B cell (primary cell): ENCODE data around the gene MGAT4B. TPM values are rescaled to one million over a fixed set of nuclear protein-coding genes. Genes with fewer than 3 reads are reported as not detected.

Experiments used
- ATAC-seq: fragments of 200-7000 bp; cut with Tn5 transposase; one replicate; pipeline ENCODE4 v1.10.0; 2021; ENCODE audit warnings: low read depth, mild to moderate bottlenecking, moderate number of reproducible peaks, moderate library complexity
- CTCF ChIA-PET: fragments of 350-600 bp; sonication (Branson Sonifier 250); formaldehyde crosslinking; loops from one replicate; lab custom pipeline; 2021; ENCODE audit warnings: antibody characterized with exemption, inconsistent platforms; lab: Charles Lee
- POLR2A ChIA-PET: fragments of 350-600 bp; sonication (Branson Sonifier 250); formaldehyde crosslinking; loops from one replicate; lab custom pipeline; 2021; ENCODE audit warnings: antibody characterized with exemption; lab: Charles Lee
- DNase-seq: peaks from one replicate; pipeline ENCODE4 v3.0.0; 2013
- H2AFZ ChIP-seq: 2 replicates; pipeline ENCODE4 v1.6.1; 2012; ENCODE audit warnings: mild to moderate bottlenecking, low read depth, low read length; ENCODE audit not compliant: insufficient read depth, poor library complexity, severe bottlenecking
- H3K27ac ChIP-seq, 2 donors: 1 replicate in 1 of 2; 2 replicates in 1 of 2; pipeline ENCODE4 v1.5.1; 2012 to 2013; ENCODE audit warnings: low read length in 2 of 2, mild to moderate bottlenecking in 2 of 2, moderate library complexity in 1 of 2
- H3K27me3 ChIP-seq, 4 experiments: fragments of 200-600 bp in 1 of 4; sonication (generic) in 1 of 4; replicated peaks in 1 of 4; 1 replicate in 2 of 4; 2 replicates in 2 of 4; pipeline versions ENCODE4 v1.6.1 to v1.7.0; 2013 to 2016; ENCODE audit warnings: low read length in 3 of 4, mild to moderate bottlenecking in 2 of 4, mixed read lengths in 1 of 4, moderate library complexity in 1 of 4; ENCODE audit not compliant: insufficient read depth in 4 of 4, control insufficient read depth in 3 of 4; ENCODE audit errors: control extremely low read depth in 1 of 4
- H3K36me3 ChIP-seq, 2 experiments: replicated peaks in 1 of 2; 1 replicate in 1 of 2; 2 replicates in 1 of 2; pipeline versions ENCODE4 v1.6.1 to v1.7.1; 2013; ENCODE audit warnings: low read length in 1 of 2; ENCODE audit not compliant: insufficient read depth in 2 of 2, control insufficient read depth in 1 of 2; ENCODE audit errors: control extremely low read depth in 1 of 2, extremely low read depth in 1 of 2
- H3K4me1 ChIP-seq, 2 donors: fragments of 200-600 bp in 1 of 2; sonication (generic) in 1 of 2; 1 replicate in 1 of 2; 2 replicates in 1 of 2; pipeline versions ENCODE4 v1.5.1 to v1.6.1; 2013 to 2017; ENCODE audit warnings: low read length in 2 of 2; ENCODE audit not compliant: control insufficient read depth in 2 of 2, insufficient read depth in 2 of 2
- H3K4me2 ChIP-seq: replicated peaks from 2 replicates; pipeline ENCODE3; 2012; ENCODE audit warnings: mild to moderate bottlenecking, low read depth, low read length; ENCODE audit not compliant: poor library complexity, severe bottlenecking
- H3K4me3 ChIP-seq, 5 experiments: fragments of 200-600 bp in 1 of 5; sonication (generic) in 1 of 5; 1 replicate in 3 of 5; 2 replicates in 2 of 5; pipeline versions ENCODE4 v1.5.1 to v1.7.0; 2011 to 2016; ENCODE audit warnings: low read length in 4 of 5, mild to moderate bottlenecking in 4 of 5, low read depth in 2 of 5, control low read depth in 1 of 5, moderate library complexity in 1 of 5; ENCODE audit not compliant: insufficient read depth in 1 of 5; ENCODE audit errors: control extremely low read depth in 1 of 5, extremely low read depth in 1 of 5
- H3K79me2 ChIP-seq: fragments of 200-600 bp; sonication (generic); one replicate; pipeline ENCODE4 v1.6.0; 2016; ENCODE audit warnings: low read length; ENCODE audit not compliant: control insufficient read depth, insufficient read depth
- H3K9ac ChIP-seq: fragments of 200-600 bp; sonication (generic); 2 replicates; pipeline ENCODE4 v1.6.1; 2017; ENCODE audit warnings: mild to moderate bottlenecking, low read length, moderate library complexity
- H3K9me3 ChIP-seq, 3 donors: one replicate each; pipeline versions ENCODE4 v1.6.1 to v1.7.1; 2013; ENCODE audit warnings: low read length in 2 of 3; ENCODE audit not compliant: control insufficient read depth in 2 of 3, insufficient read depth in 1 of 3; ENCODE audit errors: control extremely low read depth in 1 of 3
- H4K20me1 ChIP-seq: 2 replicates; pipeline ENCODE4 v1.6.0; 2012; ENCODE audit warnings: mild to moderate bottlenecking, low read length; ENCODE audit not compliant: insufficient read depth, control insufficient read depth, poor library complexity, severe bottlenecking
- H3K27ac Mint-ChIP-seq: one replicate; pipeline ENCODE4 v1.8.0; 2021; ENCODE audit warnings: mixed read lengths
- H3K27me3 Mint-ChIP-seq: one replicate; pipeline ENCODE4 v1.8.0; 2021; ENCODE audit warnings: mixed read lengths
- H3K4me1 Mint-ChIP-seq: one replicate; pipeline ENCODE4 v1.8.0; 2021; ENCODE audit warnings: mixed read lengths
- H3K4me3 Mint-ChIP-seq: one replicate; pipeline ENCODE4 v1.8.0; 2021; ENCODE audit warnings: mixed read lengths
- H3K9me3 Mint-ChIP-seq: one replicate; pipeline ENCODE4 v1.8.0; 2022; ENCODE audit warnings: mixed read lengths; ENCODE audit not compliant: insufficient read depth
- EZH2 ChIP-seq: IDR thresholded peaks from 2 replicates; pipeline ENCODE4 v1.6.1; 2012; ENCODE audit warnings: borderline replicate concordance, low read depth, mild to moderate bottlenecking, moderate library complexity, low read length; ENCODE audit not compliant: insufficient read depth, poor library complexity, severe bottlenecking
- WGBS: methylation state at CpG from one replicate; pipeline ENCODE4 v1.1.5; 2013; ENCODE audit warnings: missing lambda C conversion rate; ENCODE audit not compliant: insufficient coverage; 5-methylcytosine and 5-hydroxymethylcytosine counted together
- intact Hi-C: fragments of 100-400 bp; cut with micrococcal nuclease; formaldehyde crosslinking; loops from one replicate; pipeline ENCODE4 v1.10.0; 2022
- polyA plus RNA-seq: library from polyadenylated mRNA; depleted of rRNA; stranded (reverse); fragments of >200 nt; gene quantifications from 2 replicates; pipeline ENCODE4 v1.2.3, GENCODE V29; 2012
- total RNA-seq, 2 donors: library from RNA; stranded (reverse); fragments of 120-200 nt in 1 of 2; gene quantifications; 1 replicate in 1 of 2; 2 replicates in 1 of 2; pipeline versions ENCODE4 v1.2.3 to v1.2.4, GENCODE V29; 2013 to 2022
- TF ChIP-seq, protein P1 (sequence below): fragments of 200-600 bp; IDR thresholded peaks from one replicate; pipeline ENCODE4 v1.8.0; 2022; ENCODE audit warnings: antibody characterized with exemption, mild to moderate bottlenecking

MGAT4B gene
- total and polyA plus RNA-seq, 2 donors (not counting 1 experiment from before 2014, with no cell fraction given), result 105 to 165 TPM

DNA sequence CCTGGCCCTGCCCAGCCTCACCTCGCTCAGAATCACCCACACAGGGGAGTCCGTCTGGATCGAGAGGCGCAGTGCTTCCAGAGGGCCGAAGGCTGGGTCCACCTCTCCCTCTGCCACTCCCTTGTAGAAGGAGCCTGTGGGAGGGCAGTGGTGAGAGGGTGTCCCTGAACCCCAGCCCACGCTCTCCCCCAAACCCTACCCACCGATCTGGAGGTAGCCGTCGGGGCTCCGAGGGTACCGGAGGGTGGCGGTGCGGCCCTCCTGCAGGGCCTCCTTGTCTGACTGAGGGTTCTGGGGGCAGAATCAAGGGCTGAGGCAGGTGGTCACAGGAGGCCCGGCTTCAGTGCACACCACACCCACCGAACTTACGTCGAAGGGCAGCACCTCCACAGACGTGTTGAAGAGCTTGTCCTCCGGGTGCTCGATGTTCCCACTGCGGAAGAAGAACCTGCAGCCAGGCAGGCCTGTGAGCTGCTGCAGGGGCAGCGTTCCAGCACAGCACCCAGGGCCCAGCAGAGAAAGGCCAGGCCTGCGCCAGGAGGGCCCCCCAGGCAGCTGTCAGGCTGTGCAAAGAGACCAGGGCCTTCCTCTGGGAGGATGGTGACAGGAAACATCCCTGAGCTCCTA lies 8.4 kb downstream of the MGAT4B start:
- Histone ChIP-seq H4K20me1 (peaks cover 38% of the 10 kb centered on the region), H3K79me2 (peaks cover 19% of the 10 kb centered on the region), H3K4me2 (no peak overlapping the region), H3K4me1 (peaks cover 33 to 44% of the 10 kb centered on the region in 2 donors), H3K9me3 (no peaks in the 10 kb centered on the region), H3K36me3 (peaks cover 0 to 31% of the 10 kb centered on the region in 2 experiments), H3K27ac (no peak overlapping the region), H3K4me3 (no peak overlapping the region), H3K9ac (no peak overlapping the region), H3K27me3 (no peaks in the 10 kb centered on the region), H2AFZ (no peak overlapping the region)
- DNase-seq (peak; percentile 23), ATAC-seq (no peak)
- intact Hi-C loops, result no loop called here
- no peak overlapping the region for H3K4me3 Mint-ChIP-seq
- H3K4me1 Mint-ChIP-seq, result peaks cover 33% of the 10 kb centered on the region
- CTCF ChIA-PET, result interaction anchor here (1.7 to 1.8 kb wide), 2 partner anchors 16 to 177 kb away, joined by 4 read pairs; no protein-coding TSS in a partner anchor
- POLR2A ChIA-PET, result no interaction called here
- 98% methylated on average over 17 of the region's 23 CpGs for WGBS
- no peaks in the 10 kb centered on the region for H3K27me3 Mint-ChIP-seq
- TF ChIP-seq, protein P1, sequence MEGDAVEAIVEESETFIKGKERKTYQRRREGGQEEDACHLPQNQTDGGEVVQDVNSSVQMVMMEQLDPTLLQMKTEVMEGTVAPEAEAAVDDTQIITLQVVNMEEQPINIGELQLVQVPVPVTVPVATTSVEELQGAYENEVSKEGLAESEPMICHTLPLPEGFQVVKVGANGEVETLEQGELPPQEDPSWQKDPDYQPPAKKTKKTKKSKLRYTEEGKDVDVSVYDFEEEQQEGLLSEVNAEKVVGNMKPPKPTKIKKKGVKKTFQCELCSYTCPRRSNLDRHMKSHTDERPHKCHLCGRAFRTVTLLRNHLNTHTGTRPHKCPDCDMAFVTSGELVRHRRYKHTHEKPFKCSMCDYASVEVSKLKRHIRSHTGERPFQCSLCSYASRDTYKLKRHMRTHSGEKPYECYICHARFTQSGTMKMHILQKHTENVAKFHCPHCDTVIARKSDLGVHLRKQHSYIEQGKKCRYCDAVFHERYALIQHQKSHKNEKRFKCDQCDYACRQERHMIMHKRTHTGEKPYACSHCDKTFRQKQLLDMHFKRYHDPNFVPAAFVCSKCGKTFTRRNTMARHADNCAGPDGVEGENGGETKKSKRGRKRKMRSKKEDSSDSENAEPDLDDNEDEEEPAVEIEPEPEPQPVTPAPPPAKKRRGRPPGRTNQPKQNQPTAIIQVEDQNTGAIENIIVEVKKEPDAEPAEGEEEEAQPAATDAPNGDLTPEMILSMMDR, result no peak
- no peak for TF ChIP-seq EZH2
- no peaks in the 10 kb centered on the region for H3K9me3 Mint-ChIP-seq
- no peak overlapping the region for H3K27ac Mint-ChIP-seq

DNA sequence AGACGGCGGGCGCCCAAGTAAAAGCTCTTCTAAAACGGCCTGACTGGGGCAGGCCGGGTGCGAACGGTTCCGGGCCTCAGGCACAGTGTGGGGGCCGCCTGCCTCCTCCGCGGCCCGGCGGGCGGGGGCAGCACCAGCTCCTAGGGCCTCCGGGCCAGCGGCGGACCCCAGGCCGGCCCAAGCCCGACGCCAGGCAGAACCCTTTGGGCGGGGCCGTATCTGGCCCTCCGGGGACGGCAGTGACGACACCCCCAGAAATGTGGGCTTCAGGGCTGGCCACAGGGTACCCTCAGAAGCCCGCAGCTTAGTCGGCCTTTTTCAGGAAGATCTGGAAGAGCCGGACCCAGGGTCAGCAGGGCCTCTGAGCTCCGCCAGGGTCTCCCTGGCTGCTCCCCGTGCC lies 8.9 kb downstream of the MGAT4B start:
- Histone ChIP-seq H3K27me3 (no peaks in the 10 kb centered on the region), H3K4me3 (no peak overlapping the region), H3K4me2 (no peak overlapping the region), H3K36me3 (peaks cover 0 to 31% of the 10 kb centered on the region in 2 experiments), H2AFZ (no peak overlapping the region), H3K27ac (no peak overlapping the region), H4K20me1 (peaks cover 33% of the 10 kb centered on the region), H3K9ac (no peak overlapping the region), H3K79me2 (peaks cover 15% of the 10 kb centered on the region), H3K4me1 (peaks cover 28 to 40% of the 10 kb centered on the region in 2 donors), H3K9me3 (no peaks in the 10 kb centered on the region)
- DNase-seq (no peak), ATAC-seq (no peak)
- intact Hi-C loops, result loop anchor here (2.0 kb wide), 1 partner anchor 175 kb away; the partner anchor contains the start of gene HNRNPH1
- H3K4me3 Mint-ChIP-seq, result peak overlapping the region; percentile 70
- H3K27me3 Mint-ChIP-seq, result no peaks in the 10 kb centered on the region
- TF ChIP-seq, protein P1, result no peak
- no peak for TF ChIP-seq EZH2
- H3K9me3 Mint-ChIP-seq, result no peaks in the 10 kb centered on the region
- H3K27ac Mint-ChIP-seq, result no peak overlapping the region
- POLR2A ChIA-PET, result no interaction called here
- H3K4me1 Mint-ChIP-seq, result peaks cover 34% of the 10 kb centered on the region
- 98% methylated on average over 28 of the region's 30 CpGs for WGBS
- CTCF ChIA-PET, result interaction anchor here (0.9 to 1.8 kb wide), 4 partner anchors 16 to 177 kb away, joined by 3 to 4 read pairs (median 4); partner anchors contain the start of gene HNRNPH1
